ENCODE measurements around the gene SCCPDH.

DNA sequence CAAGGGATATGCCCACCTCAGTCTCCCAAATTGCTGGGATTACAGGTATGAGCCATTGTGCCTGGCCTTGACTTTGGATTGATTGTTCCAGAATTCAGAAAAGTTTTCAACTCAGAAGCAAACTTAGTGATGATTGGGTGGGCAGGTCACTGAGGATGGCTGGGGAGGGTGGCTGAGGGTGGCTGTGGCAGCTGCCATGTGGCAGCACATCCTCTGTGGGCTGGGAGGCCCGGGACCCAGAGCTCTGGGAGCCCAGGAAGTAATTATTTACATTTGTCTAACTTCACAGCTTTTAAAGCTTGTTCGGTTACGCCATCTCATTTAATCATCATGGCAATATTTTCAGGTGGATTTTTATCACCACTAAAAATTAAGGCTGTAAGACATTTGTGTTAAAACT lies 76.1 kb downstream of the SCCPDH start:
- TF ChIP-seq, protein P1, sequence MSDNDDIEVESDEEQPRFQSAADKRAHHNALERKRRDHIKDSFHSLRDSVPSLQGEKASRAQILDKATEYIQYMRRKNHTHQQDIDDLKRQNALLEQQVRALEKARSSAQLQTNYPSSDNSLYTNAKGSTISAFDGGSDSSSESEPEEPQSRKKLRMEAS (IDR thresholded peaks at IDR 0.05): no peak
- TF ChIP-seq, protein P2, sequence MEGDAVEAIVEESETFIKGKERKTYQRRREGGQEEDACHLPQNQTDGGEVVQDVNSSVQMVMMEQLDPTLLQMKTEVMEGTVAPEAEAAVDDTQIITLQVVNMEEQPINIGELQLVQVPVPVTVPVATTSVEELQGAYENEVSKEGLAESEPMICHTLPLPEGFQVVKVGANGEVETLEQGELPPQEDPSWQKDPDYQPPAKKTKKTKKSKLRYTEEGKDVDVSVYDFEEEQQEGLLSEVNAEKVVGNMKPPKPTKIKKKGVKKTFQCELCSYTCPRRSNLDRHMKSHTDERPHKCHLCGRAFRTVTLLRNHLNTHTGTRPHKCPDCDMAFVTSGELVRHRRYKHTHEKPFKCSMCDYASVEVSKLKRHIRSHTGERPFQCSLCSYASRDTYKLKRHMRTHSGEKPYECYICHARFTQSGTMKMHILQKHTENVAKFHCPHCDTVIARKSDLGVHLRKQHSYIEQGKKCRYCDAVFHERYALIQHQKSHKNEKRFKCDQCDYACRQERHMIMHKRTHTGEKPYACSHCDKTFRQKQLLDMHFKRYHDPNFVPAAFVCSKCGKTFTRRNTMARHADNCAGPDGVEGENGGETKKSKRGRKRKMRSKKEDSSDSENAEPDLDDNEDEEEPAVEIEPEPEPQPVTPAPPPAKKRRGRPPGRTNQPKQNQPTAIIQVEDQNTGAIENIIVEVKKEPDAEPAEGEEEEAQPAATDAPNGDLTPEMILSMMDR (IDR thresholded peaks at IDR 0.05; ENCODE audit: low read depth, low read length, missing input control): no peak
- TF ChIP-seq, protein P3, sequence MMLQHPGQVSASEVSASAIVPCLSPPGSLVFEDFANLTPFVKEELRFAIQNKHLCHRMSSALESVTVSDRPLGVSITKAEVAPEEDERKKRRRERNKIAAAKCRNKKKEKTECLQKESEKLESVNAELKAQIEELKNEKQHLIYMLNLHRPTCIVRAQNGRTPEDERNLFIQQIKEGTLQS (IDR thresholded peaks at IDR 0.05): no peak
- TF ChIP-seq JUND (IDR thresholded peaks at IDR 0.05) (no peak), RAD21 (IDR thresholded peaks at IDR 0.05) (no peak), FOXA2 (IDR thresholded peaks at IDR 0.05) (no peak), EGR1 (IDR thresholded peaks at IDR 0.05; ENCODE audit: low read depth in 2 of 2) (no peak), SP1 (IDR thresholded peaks at IDR 0.05) (no peak), FOXA1 (IDR thresholded peaks at IDR 0.05) (no peak), GABPA (IDR thresholded peaks at IDR 0.05 in 1 of 2, conservative IDR thresholded peaks at IDR 0.05 in 1 of 2) (no peak)
- TF ChIP-seq, protein P4, sequence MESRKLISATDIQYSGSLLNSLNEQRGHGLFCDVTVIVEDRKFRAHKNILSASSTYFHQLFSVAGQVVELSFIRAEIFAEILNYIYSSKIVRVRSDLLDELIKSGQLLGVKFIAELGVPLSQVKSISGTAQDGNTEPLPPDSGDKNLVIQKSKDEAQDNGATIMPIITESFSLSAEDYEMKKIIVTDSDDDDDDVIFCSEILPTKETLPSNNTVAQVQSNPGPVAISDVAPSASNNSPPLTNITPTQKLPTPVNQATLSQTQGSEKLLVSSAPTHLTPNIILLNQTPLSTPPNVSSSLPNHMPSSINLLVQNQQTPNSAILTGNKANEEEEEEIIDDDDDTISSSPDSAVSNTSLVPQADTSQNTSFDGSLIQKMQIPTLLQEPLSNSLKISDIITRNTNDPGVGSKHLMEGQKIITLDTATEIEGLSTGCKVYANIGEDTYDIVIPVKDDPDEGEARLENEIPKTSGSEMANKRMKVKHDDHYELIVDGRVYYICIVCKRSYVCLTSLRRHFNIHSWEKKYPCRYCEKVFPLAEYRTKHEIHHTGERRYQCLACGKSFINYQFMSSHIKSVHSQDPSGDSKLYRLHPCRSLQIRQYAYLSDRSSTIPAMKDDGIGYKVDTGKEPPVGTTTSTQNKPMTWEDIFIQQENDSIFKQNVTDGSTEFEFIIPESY (IDR thresholded peaks at IDR 0.05): no peak

Data from liver (tissue), 3 donors.